GM13977 (cell line): ENCODE data around the gene RPA1.

ENCODE experiments used
- DNase-seq: peaks from one replicate; pipeline ENCODE4 v3.0.0; 2012; ENCODE audit warnings: low spot score
- CTCF ChIP-seq: IDR thresholded peaks from 2 replicates; pipeline ENCODE4 v1.5.1; 2012; ENCODE audit warnings: mild to moderate bottlenecking, control low read depth; ENCODE audit not compliant: insufficient read depth; ENCODE audit errors: extremely low read depth, missing control alignments
- in situ Hi-C: fragments of 300-500 bp; cut with MboI; formaldehyde crosslinking; loops from one replicate; pipeline ENCODE4 v1.12.0; 2022; ENCODE audit warnings: low sequenced_read_pairs, low pct_unique_long_range_greater_than_20kb, mixed read lengths, inconsistent platforms; ENCODE audit not compliant: unreplicated experiment

The RPA1 gene

GRCh38 chr17:1906662-1907101, 76.9 kb downstream of the RPA1 start:
- in situ Hi-C loops = no loop called here
- TF ChIP-seq CTCF = no peak
- no peak for DNase-seq

- TF ChIP-seq CTCF = no peak
- DNase-seq = no peak
- in situ Hi-C loops = no loop called here
These were observed 77.4 kb downstream of the RPA1 start for GRCh38 chr17:1907216-1907631.

GRCh38 chr17:1907909-1908698, 78.3 kb downstream of the RPA1 start:
- DNase-seq = no peak
- no peak for TF ChIP-seq CTCF
- in situ Hi-C loops = no loop called here

- in situ Hi-C loops = no loop called here
- peak; percentile 57 for TF ChIP-seq CTCF
- peak; percentile 75 for DNase-seq
These were observed 79.0 kb downstream of the RPA1 start for GRCh38 chr17:1908699-1909309.

- in situ Hi-C loops = no loop called here
- no peak for TF ChIP-seq CTCF
- no peak for DNase-seq
These were observed 80.2 kb downstream of the RPA1 start for GRCh38 chr17:1909985-1910384.

- DNase-seq = no peak
- in situ Hi-C loops = no loop called here
- TF ChIP-seq CTCF = no peak
These were observed 82.3 kb downstream of the RPA1 start for GRCh38 chr17:1912146-1912545.
